Chondrocyte (in vitro differentiated cells): Measurements from ENCODE around the gene FBXL17. TPM values are rescaled to one million over a fixed set of nuclear protein-coding genes. Genes with fewer than 3 reads are reported as not detected.

Experiments used
- DNase-seq: peaks from one replicate; pipeline ENCODE4 v3.0.0; 2021; ENCODE audit warnings: mixed read lengths, low spot score
- H3K27ac Mint-ChIP-seq: one replicate; pipeline ENCODE4 v1.8.0; 2021; ENCODE audit warnings: mild to moderate bottlenecking, moderate library complexity, mixed read lengths; ENCODE audit not compliant: unreplicated experiment
- H3K27me3 Mint-ChIP-seq: 2 replicates; pipeline ENCODE4 v1.8.0; 2021; ENCODE audit warnings: low read depth, mixed read lengths
- H3K36me3 Mint-ChIP-seq: 2 replicates; pipeline ENCODE4 v1.8.0; 2021; ENCODE audit warnings: low read depth, mixed read lengths
- H3K4me1 Mint-ChIP-seq: 2 replicates; pipeline ENCODE4 v1.8.0; 2021; ENCODE audit warnings: low read depth, mild to moderate bottlenecking, mixed read lengths
- H3K4me3 Mint-ChIP-seq: one replicate; pipeline ENCODE4 v1.8.0; 2021; ENCODE audit warnings: mild to moderate bottlenecking, moderate library complexity, mixed read lengths; ENCODE audit not compliant: unreplicated experiment
- H3K9me3 Mint-ChIP-seq: 2 replicates; pipeline ENCODE4 v1.8.0; 2021; ENCODE audit warnings: low read depth, mixed read lengths
- CTCF ChIP-seq: fragments of 200-600 bp; sonication (generic); IDR thresholded peaks from 2 replicates; pipeline ENCODE4 v1.5.0; 2021; ENCODE audit warnings: antibody characterized with exemption, mild to moderate bottlenecking, moderate library complexity
- total RNA-seq: library from RNA; stranded (reverse); gene quantifications from 3 replicates; pipeline ENCODE4 v1.2.1, GENCODE V29; 2021

The FBXL17 gene
- total RNA-seq, 1 donor from 2014 or later = 15.3 TPM

- Mint-ChIP-seq H3K4me1 (peaks cover 4% of the 10 kb centered on the region), H3K9me3 (no peaks in the 10 kb centered on the region), H3K4me3 (no peak overlapping the region), H3K36me3 (no peaks in the 10 kb centered on the region), H3K27ac (no peak overlapping the region), H3K27me3 (no peaks in the 10 kb centered on the region)
- no peak for TF ChIP-seq CTCF
- DNase-seq = no peak
Measured at GRCh38 chr5:107887166-107887943, 494.5 kb downstream of the FBXL17 start.

- Mint-ChIP-seq H3K36me3 (no peaks in the 10 kb centered on the region), H3K27me3 (no peaks in the 10 kb centered on the region), H3K27ac (no peak overlapping the region), H3K4me3 (no peak overlapping the region), H3K9me3 (no peaks in the 10 kb centered on the region), H3K4me1 (peaks cover 4% of the 10 kb centered on the region)
- TF ChIP-seq CTCF = no peak
- DNase-seq = no peak
Measured at GRCh38 chr5:107885601-107886000, 496.3 kb downstream of the FBXL17 start.

GRCh38 chr5:107884871-107885270, 497.0 kb downstream of the FBXL17 start:
- Mint-ChIP-seq H3K9me3 (no peaks in the 10 kb centered on the region), H3K36me3 (no peaks in the 10 kb centered on the region), H3K4me1 (peaks cover 4% of the 10 kb centered on the region), H3K27ac (no peak overlapping the region), H3K4me3 (no peak overlapping the region), H3K27me3 (no peaks in the 10 kb centered on the region)
- no peak for DNase-seq
- no peak for TF ChIP-seq CTCF

- Mint-ChIP-seq H3K4me3 (no peak overlapping the region), H3K27me3 (no peaks in the 10 kb centered on the region), H3K27ac (no peak overlapping the region), H3K4me1 (peaks cover 22% of the 10 kb centered on the region), H3K36me3 (peaks cover 4% of the 10 kb centered on the region), H3K9me3 (no peaks in the 10 kb centered on the region)
- no peak for DNase-seq
- TF ChIP-seq CTCF = no peak
Measured at GRCh38 chr5:107878661-107879060, 503.2 kb downstream of the FBXL17 start.

GRCh38 chr5:107876906-107877305, 505.0 kb downstream of the FBXL17 start:
- DNase-seq = no peak
- H3K36me3 Mint-ChIP-seq = peaks cover 4% of the 10 kb centered on the region
- no peaks in the 10 kb centered on the region for H3K9me3 Mint-ChIP-seq
- no peak overlapping the region for H3K4me3 Mint-ChIP-seq
- no peak overlapping the region for H3K27ac Mint-ChIP-seq
- H3K4me1 Mint-ChIP-seq = peaks cover 23% of the 10 kb centered on the region
- no peak for TF ChIP-seq CTCF
- no peaks in the 10 kb centered on the region for H3K27me3 Mint-ChIP-seq
